RPMI8226 (cell line): ENCODE results near the gene ANXA10.
"Not testable (repeated sequence)": the region's sequence is repeated elsewhere in the genome, so short reads cannot be mapped to it uniquely, and the experiment has no call there.

Experiments used
- DNase-seq: peaks from one replicate; pipeline ENCODE4 v3.0.0-alpha.2; 2015

Gene ANXA10

GRCh38 chr4:168119100-168119499, 26.8 kb downstream of the ANXA10 start:
- no peak for DNase-seq

GRCh38 chr4:168119890-168120289, 27.6 kb downstream of the ANXA10 start:
- DNase-seq: no peak

- no peak for DNase-seq
Observed at GRCh38 chr4:168120811-168121210, 28.5 kb downstream of the ANXA10 start.

GRCh38 chr4:168124008-168124641, 31.8 kb downstream of the ANXA10 start:
- no peak for DNase-seq

- DNase-seq: no peak
Observed at GRCh38 chr4:168126952-168127351, 34.6 kb downstream of the ANXA10 start.

- DNase-seq: no peak
Observed at GRCh38 chr4:168128601-168129000, 36.3 kb downstream of the ANXA10 start.

- DNase-seq: no peak
Observed at GRCh38 chr4:168129046-168129772, 36.9 kb downstream of the ANXA10 start.

- no peak for DNase-seq
Observed at GRCh38 chr4:168129802-168130201, 37.5 kb downstream of the ANXA10 start.

- DNase-seq: no peak
Observed at GRCh38 chr4:168131196-168131595, 38.9 kb downstream of the ANXA10 start.

- DNase-seq: no peak
Observed at GRCh38 chr4:168134651-168135050, 42.3 kb downstream of the ANXA10 start.

- not testable (repeated sequence) for DNase-seq
Observed at GRCh38 chr4:168135860-168136259, 43.5 kb downstream of the ANXA10 start.

GRCh38 chr4:168137695-168138094, 45.4 kb downstream of the ANXA10 start:
- not testable (repeated sequence) for DNase-seq

- no peak for DNase-seq
Observed at GRCh38 chr4:168138143-168138542, 45.8 kb downstream of the ANXA10 start.

- DNase-seq: no peak
Observed at GRCh38 chr4:168139336-168139735, 47.0 kb downstream of the ANXA10 start.

GRCh38 chr4:168141733-168142132, 49.4 kb downstream of the ANXA10 start:
- DNase-seq: no peak

- DNase-seq: no peak
Observed at GRCh38 chr4:168143601-168144000, 51.3 kb downstream of the ANXA10 start.

GRCh38 chr4:168150420-168151050, 58.2 kb downstream of the ANXA10 start:
- DNase-seq: no peak

- DNase-seq: no peak
Observed at GRCh38 chr4:168151327-168151726, 59.0 kb downstream of the ANXA10 start.

- DNase-seq: no peak
Observed at GRCh38 chr4:168152837-168153500, 60.6 kb downstream of the ANXA10 start.

GRCh38 chr4:168153596-168154440, 61.5 kb downstream of the ANXA10 start:
- DNase-seq: peak; percentile 54

GRCh38 chr4:168154546-168155277, 62.4 kb downstream of the ANXA10 start:
- DNase-seq: no peak

- DNase-seq: no peak
Observed at GRCh38 chr4:168162604-168163003, 70.3 kb downstream of the ANXA10 start.
